ENCODE data around the gene LGR4. TPM values are rescaled to one million over a fixed set of nuclear protein-coding genes. Genes with fewer than 3 reads are reported as not detected.

Gene LGR4
- total RNA-seq, 1 donor from 2014 or later = 51.5 TPM

- Mint-ChIP-seq H3K36me3 (ENCODE audit: low read depth) (no peaks in the 10 kb centered on the region), H3K27ac (ENCODE audit: unreplicated experiment) (no peak overlapping the region), H3K9me3 (no peaks in the 10 kb centered on the region)
These were observed 10.0 kb downstream of the LGR4 start for GRCh38 chr11:27462543-27462942.

GRCh38 chr11:27460158-27460978 lies 12.2 kb downstream of the LGR4 start:
- Mint-ChIP-seq H3K36me3 (ENCODE audit: low read depth) (no peaks in the 10 kb centered on the region), H3K4me1 (peaks cover 81% of the 10 kb centered on the region), H3K9me3 (no peaks in the 10 kb centered on the region), H3K27ac (ENCODE audit: unreplicated experiment) (peak overlapping the region; percentile 58), H3K4me3 (peak overlapping the region; percentile 47), H3K27me3 (ENCODE audit: low read depth) (no peaks in the 10 kb centered on the region)
- no peak for DNase-seq (ENCODE audit: low read depth, low spot score)
- TF ChIP-seq CTCF (conservative IDR thresholded peaks at IDR 0.05) = no peak

More at GRCh38 chr11:27462543-27462942, 10.0 kb downstream of the LGR4 start:
- DNase-seq (ENCODE audit: low read depth, low spot score) = no peak
- H3K27me3 Mint-ChIP-seq (ENCODE audit: low read depth) = no peaks in the 10 kb centered on the region
- H3K4me3 Mint-ChIP-seq = no peak overlapping the region
- H3K4me1 Mint-ChIP-seq = peaks cover 73% of the 10 kb centered on the region
- TF ChIP-seq CTCF (conservative IDR thresholded peaks at IDR 0.05) = no peak

- Mint-ChIP-seq H3K4me1 (peaks cover 70% of the 10 kb centered on the region), H3K27me3 (ENCODE audit: low read depth) (no peaks in the 10 kb centered on the region), H3K36me3 (ENCODE audit: low read depth) (no peaks in the 10 kb centered on the region), H3K9me3 (no peaks in the 10 kb centered on the region), H3K4me3 (no peak overlapping the region), H3K27ac (ENCODE audit: unreplicated experiment) (no peak overlapping the region)
- TF ChIP-seq CTCF (conservative IDR thresholded peaks at IDR 0.05) = no peak
- no peak for DNase-seq (ENCODE audit: low read depth, low spot score)
These were observed 13.4 kb downstream of the LGR4 start for GRCh38 chr11:27459191-27459590.

- H3K9me3 Mint-ChIP-seq = no peaks in the 10 kb centered on the region
- H3K27ac Mint-ChIP-seq (ENCODE audit: unreplicated experiment) = no peak overlapping the region
- peaks cover 63% of the 10 kb centered on the region for H3K4me1 Mint-ChIP-seq
- DNase-seq (ENCODE audit: low read depth, low spot score) = no peak
- no peaks in the 10 kb centered on the region for H3K36me3 Mint-ChIP-seq (ENCODE audit: low read depth)
- no peak for TF ChIP-seq CTCF (conservative IDR thresholded peaks at IDR 0.05)
- H3K27me3 Mint-ChIP-seq (ENCODE audit: low read depth) = no peaks in the 10 kb centered on the region
- peak overlapping the region; percentile 5 for H3K4me3 Mint-ChIP-seq
These were observed 14.4 kb downstream of the LGR4 start for GRCh38 chr11:27458182-27458581.

- no peaks in the 10 kb centered on the region for H3K9me3 Mint-ChIP-seq
- peak overlapping the region; percentile 62 for H3K27ac Mint-ChIP-seq (ENCODE audit: unreplicated experiment)
- H3K4me3 Mint-ChIP-seq = no peak overlapping the region
- H3K36me3 Mint-ChIP-seq (ENCODE audit: low read depth) = no peaks in the 10 kb centered on the region
- DNase-seq (ENCODE audit: low read depth, low spot score) = no peak
- no peak for TF ChIP-seq CTCF (conservative IDR thresholded peaks at IDR 0.05)
- H3K4me1 Mint-ChIP-seq = peaks cover 55% of the 10 kb centered on the region
- H3K27me3 Mint-ChIP-seq (ENCODE audit: low read depth) = no peaks in the 10 kb centered on the region
These were observed 15.7 kb downstream of the LGR4 start for GRCh38 chr11:27456795-27457329.
